ENCODE measurements around the gene CHCHD6. TPM values are rescaled to one million over a fixed set of nuclear protein-coding genes. Genes with fewer than 3 reads are reported as not detected.

CHCHD6 gene
- total RNA-seq, 1 experiment from 2014 or later, result 29.6 TPM

DNA sequence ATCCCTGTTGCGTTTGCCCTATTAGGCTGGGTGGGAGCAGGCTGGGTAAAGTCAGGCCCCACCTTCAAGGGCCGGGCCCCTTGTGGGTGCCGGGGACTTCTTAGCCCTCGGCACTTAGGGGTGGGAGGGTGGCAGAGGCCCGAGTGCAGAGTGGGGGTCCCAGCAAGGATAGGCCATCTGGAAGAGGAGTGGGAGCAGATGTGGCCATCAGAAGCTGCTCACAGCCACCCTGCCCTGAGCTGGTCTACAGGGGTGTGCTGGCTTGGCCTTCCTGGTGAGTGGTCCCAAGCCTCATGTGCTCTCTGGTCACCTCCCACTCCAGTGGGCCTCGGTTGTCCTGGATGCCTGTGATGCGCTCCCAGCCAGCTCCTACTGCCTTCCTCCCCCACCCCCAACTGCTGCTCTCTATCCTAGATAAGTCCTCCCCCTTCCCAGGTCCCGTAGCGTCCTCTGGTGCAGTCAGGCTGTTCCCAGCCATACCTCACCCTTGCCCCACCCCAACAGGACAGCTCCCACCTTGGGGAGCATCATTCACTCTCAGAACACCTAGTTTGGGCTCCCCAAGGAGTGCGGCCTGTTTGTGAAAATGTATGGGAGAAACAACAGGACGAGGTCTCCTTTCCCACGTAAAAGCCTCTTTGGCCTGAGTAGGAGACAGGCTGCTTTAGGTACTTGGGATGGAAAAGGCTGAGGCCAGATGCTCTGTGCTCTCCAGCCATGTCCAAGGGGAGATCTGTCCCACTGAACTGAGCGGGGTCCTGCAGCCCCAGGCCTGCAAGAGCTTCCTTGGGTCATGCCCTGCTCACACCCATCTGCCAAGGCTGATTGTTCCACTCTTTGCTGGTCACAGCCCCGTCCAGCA lies 254.0 kb downstream of the CHCHD6 start:
- BruUV-seq (replicated peaks), result no TSS peak
- POLR2A ChIA-PET, result interaction anchor here (0.9 kb wide), 1 partner anchor 62 kb away, joined by 3 read pairs; no protein-coding TSS in a partner anchor

DNA sequence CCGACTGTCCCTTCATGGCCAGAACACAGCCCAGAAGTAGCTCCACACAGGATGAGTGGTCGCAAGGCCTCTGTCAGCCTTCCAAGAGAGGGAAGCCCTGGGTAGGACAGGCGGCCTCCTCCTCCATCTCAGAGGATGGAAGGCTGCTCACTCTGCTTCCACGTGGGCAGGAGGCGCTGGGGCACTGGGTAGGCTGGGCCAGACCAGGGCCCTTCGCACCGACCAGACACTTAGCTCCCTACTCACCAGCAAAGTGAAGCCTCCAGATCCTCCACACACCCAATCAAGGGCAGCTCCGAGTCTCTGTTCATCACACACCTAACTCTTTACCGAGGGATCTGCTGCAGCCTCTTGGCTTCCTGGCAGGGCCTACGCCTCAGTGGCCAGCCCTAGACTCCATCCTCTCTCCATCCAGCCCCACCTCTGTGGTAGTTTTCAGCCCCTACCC lies 254.6 kb downstream of the CHCHD6 start:
- ChIA-PET CTCF (interaction anchor here (0.6 to 1.1 kb wide), 6 partner anchors 8 to 397 kb away, joined by 3 to 4 read pairs (median 3); no protein-coding TSS in a partner anchor), POLR2A (interaction anchor here (0.9 kb wide), 1 partner anchor 63 kb away, joined by 3 read pairs; no protein-coding TSS in a partner anchor)
- no peak for DNase-seq (ENCODE audit: unreplicated experiment)
- Mint-ChIP-seq H3K9me3 (ENCODE audit: unreplicated experiment) (no peaks in the 10 kb centered on the region), H3K4me3 (ENCODE audit: unreplicated experiment) (no peak overlapping the region), H3K4me1 (ENCODE audit: insufficient read depth, unreplicated experiment) (peaks cover 22% of the 10 kb centered on the region), H3K36me3 (ENCODE audit: insufficient read depth, unreplicated experiment) (peaks cover 11% of the 10 kb centered on the region), H3K27ac (ENCODE audit: low read depth, unreplicated experiment) (no peak overlapping the region), H3K27me3 (ENCODE audit: insufficient read depth, unreplicated experiment) (no peaks in the 10 kb centered on the region)
- intact Hi-C loops (cut with micrococcal nuclease), result no loop called here
- BruUV-seq (replicated peaks), result no TSS peak
- no peak for TF ChIP-seq CTCF (IDR thresholded peaks at IDR 0.05; ENCODE audit: unreplicated experiment)

More for the DNA sequence above, 254.0 kb downstream of the CHCHD6 start:
- H3K4me1 Mint-ChIP-seq (ENCODE audit: insufficient read depth, unreplicated experiment), result peaks cover 22% of the 10 kb centered on the region
- H3K9me3 Mint-ChIP-seq (ENCODE audit: unreplicated experiment), result no peaks in the 10 kb centered on the region
- H3K36me3 Mint-ChIP-seq (ENCODE audit: insufficient read depth, unreplicated experiment), result peaks cover 11% of the 10 kb centered on the region
- CTCF ChIA-PET, result interaction anchor here (0.6 to 1.1 kb wide), 6 partner anchors 9 to 396 kb away, joined by 3 to 4 read pairs (median 3); no protein-coding TSS in a partner anchor
- intact Hi-C loops (cut with micrococcal nuclease), result no loop called here
- no peak for DNase-seq (ENCODE audit: unreplicated experiment)
- no peak overlapping the region for H3K27ac Mint-ChIP-seq (ENCODE audit: low read depth, unreplicated experiment)
- no peaks in the 10 kb centered on the region for H3K27me3 Mint-ChIP-seq (ENCODE audit: insufficient read depth, unreplicated experiment)
- TF ChIP-seq CTCF (IDR thresholded peaks at IDR 0.05; ENCODE audit: unreplicated experiment), result no peak
- H3K4me3 Mint-ChIP-seq (ENCODE audit: unreplicated experiment), result no peak overlapping the region

DNA sequence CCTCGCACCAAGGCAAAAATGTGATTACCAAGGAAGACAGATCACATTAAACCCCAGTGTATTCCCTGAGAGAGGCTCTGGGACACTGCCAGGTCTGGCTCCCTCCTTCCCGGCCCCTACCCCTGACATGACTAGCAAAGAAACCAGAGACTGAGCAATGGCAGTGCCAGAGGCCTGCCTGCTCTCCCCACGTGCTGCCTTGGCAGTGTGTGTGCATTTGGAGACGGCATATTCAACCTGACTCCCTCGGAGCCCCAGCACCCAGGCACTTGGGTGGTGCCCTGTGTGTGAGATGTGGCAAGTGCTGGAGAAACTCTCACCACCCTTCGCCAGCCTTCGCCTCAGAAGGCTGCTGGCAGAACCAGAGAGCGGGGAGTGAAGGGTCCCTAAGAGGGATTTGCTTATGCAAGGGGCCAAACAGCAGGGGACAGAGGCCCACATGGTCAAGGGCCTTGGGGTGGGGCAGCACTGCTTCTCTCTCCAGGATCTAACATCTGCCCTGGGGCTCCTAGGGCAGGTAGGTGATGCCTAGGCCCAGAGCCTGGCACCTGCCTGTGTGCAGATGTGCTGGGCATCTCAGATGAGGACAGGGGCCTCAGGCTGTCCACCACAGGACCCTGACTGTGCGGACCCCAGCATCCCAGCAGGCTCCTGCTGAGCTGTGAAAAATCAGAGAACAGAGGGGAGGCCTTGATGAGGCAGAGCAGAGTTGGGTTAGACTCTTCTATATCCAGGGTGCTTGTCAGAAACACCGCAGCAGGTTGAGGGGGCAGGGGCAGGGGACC lies 255.3 kb downstream of the CHCHD6 start:
- no peak for TF ChIP-seq CTCF (IDR thresholded peaks at IDR 0.05; ENCODE audit: unreplicated experiment)
- peaks cover 22% of the 10 kb centered on the region for H3K4me1 Mint-ChIP-seq (ENCODE audit: insufficient read depth, unreplicated experiment)
- H3K4me3 Mint-ChIP-seq (ENCODE audit: unreplicated experiment), result no peak overlapping the region
- H3K27ac Mint-ChIP-seq (ENCODE audit: low read depth, unreplicated experiment), result peak overlapping the region; percentile 55
- ChIA-PET POLR2A (no interaction called here), CTCF (interaction anchor here (0.7 to 5.1 kb wide), 4 partner anchors 29 to 398 kb away, joined by 3 to 48 read pairs (median 4); no protein-coding TSS in a partner anchor)
- intact Hi-C loops (cut with micrococcal nuclease), result no loop called here
- no peaks in the 10 kb centered on the region for H3K9me3 Mint-ChIP-seq (ENCODE audit: unreplicated experiment)
- peaks cover 11% of the 10 kb centered on the region for H3K36me3 Mint-ChIP-seq (ENCODE audit: insufficient read depth, unreplicated experiment)
- BruUV-seq (replicated peaks), result no TSS peak
- DNase-seq (ENCODE audit: unreplicated experiment), result no peak
- no peaks in the 10 kb centered on the region for H3K27me3 Mint-ChIP-seq (ENCODE audit: insufficient read depth, unreplicated experiment)
